Neutrophil (primary cell): ENCODE results near the gene ARIH1.
"Not testable (repeated sequence)": the region's sequence is repeated elsewhere in the genome, so short reads cannot be mapped to it uniquely, and the experiment has no call there.

Source experiments
- H3K27ac ChIP-seq: fragments of 200-600 bp; sonication (generic); 2 replicates; pipeline ENCODE4 v1.5.1; 2016; ENCODE audit warnings: mild to moderate bottlenecking, moderate library complexity
- H3K27me3 ChIP-seq: fragments of 200-600 bp; sonication (generic); 2 replicates; pipeline ENCODE4 v1.6.0; 2016; ENCODE audit warnings: mild to moderate bottlenecking
- H3K36me3 ChIP-seq: fragments of 200-600 bp; sonication (generic); 2 replicates; pipeline ENCODE4 v1.5.1; 2017
- H3K4me1 ChIP-seq, 2 experiments: fragments of 200-600 bp in 1 of 2; sonication (generic) in 1 of 2; 1 replicate in 1 of 2; 2 replicates in 1 of 2; pipeline versions ENCODE4 v1.5.1 to v1.6.1; 2013 to 2016; ENCODE audit warnings: low read depth in 1 of 2, low read length in 1 of 2, mild to moderate bottlenecking in 1 of 2, moderate library complexity in 1 of 2; ENCODE audit not compliant: control insufficient read depth in 1 of 2, insufficient read depth in 1 of 2
- H3K4me3 ChIP-seq, 2 experiments: fragments of 200-600 bp in 1 of 2; sonication (generic) in 1 of 2; 1 replicate in 1 of 2; 2 replicates in 1 of 2; pipeline ENCODE4 v1.5.1; 2013 to 2016; ENCODE audit warnings: low read depth in 1 of 2, low read length in 1 of 2, mild to moderate bottlenecking in 1 of 2, moderate library complexity in 1 of 2
- H3K9me3 ChIP-seq: fragments of 200-600 bp; sonication (generic); 2 replicates; pipeline ENCODE4 v1.5.1; 2016
- TF ChIP-seq, protein P1 (sequence below): fragments of 200-600 bp; sonication (generic); IDR thresholded peaks from 2 replicates; pipeline ENCODE4 v1.5.1; 2016; ENCODE audit warnings: antibody characterized with exemption

ARIH1 gene

DNA sequence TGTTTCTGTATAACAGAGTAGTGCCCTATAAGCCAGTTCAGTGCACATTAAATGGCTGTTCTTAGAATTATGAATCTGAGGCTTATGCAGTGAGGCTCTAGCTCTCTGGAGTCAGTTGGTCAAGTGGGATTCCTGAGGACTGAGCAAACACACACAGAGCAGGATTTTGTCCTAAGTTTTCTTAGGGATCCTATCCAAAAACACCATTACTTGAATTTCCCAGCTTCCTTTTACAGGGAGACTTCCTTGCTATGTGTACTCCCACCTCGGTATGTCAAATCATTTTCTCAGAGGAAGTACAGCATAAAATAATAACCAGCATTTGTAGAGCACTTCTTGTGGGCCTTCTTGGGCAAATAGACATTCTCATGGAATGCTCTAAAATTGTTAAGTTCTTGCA is 117.2 kb downstream of the ARIH1 start:
- Histone ChIP-seq H3K36me3 (no peaks in the 10 kb centered on the region), H3K27me3 (no peaks in the 10 kb centered on the region), H3K27ac (no peak overlapping the region), H3K4me1 (no peaks in the 10 kb centered on the region), H3K4me3 (no peak overlapping the region), H3K9me3 (no peaks in the 10 kb centered on the region)
- TF ChIP-seq, protein P1, sequence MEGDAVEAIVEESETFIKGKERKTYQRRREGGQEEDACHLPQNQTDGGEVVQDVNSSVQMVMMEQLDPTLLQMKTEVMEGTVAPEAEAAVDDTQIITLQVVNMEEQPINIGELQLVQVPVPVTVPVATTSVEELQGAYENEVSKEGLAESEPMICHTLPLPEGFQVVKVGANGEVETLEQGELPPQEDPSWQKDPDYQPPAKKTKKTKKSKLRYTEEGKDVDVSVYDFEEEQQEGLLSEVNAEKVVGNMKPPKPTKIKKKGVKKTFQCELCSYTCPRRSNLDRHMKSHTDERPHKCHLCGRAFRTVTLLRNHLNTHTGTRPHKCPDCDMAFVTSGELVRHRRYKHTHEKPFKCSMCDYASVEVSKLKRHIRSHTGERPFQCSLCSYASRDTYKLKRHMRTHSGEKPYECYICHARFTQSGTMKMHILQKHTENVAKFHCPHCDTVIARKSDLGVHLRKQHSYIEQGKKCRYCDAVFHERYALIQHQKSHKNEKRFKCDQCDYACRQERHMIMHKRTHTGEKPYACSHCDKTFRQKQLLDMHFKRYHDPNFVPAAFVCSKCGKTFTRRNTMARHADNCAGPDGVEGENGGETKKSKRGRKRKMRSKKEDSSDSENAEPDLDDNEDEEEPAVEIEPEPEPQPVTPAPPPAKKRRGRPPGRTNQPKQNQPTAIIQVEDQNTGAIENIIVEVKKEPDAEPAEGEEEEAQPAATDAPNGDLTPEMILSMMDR: no peak

- Histone ChIP-seq H3K4me1 (no peaks in the 10 kb centered on the region), H3K36me3 (no peaks in the 10 kb centered on the region), H3K27ac (no peak overlapping the region), H3K9me3 (no peaks in the 10 kb centered on the region), H3K27me3 (no peaks in the 10 kb centered on the region), H3K4me3 (no peak overlapping the region)
- TF ChIP-seq, protein P1: no peak
These were observed 118.0 kb downstream of the ARIH1 start for GRCh38 chr15:72592097-72592496.

DNA sequence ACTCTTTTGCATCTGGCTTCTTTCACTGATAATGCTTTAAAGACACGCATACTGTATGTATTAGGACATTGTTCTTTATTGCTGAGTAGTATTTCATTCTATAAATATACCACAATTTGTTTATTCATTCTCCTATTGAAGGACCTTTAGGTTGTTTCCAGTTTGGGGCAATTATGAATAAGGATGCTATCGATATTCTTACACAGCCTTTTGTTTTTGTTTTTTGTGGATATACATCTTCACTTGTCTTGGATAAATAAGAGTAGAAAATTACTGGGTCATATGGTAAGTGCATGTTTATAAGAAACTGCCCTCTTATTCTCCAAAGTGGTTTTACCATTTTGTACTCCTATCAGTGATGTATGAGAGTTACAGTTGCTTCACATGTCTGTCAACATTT is 118.5 kb downstream of the ARIH1 start:
- no peak overlapping the region for H3K4me3 ChIP-seq

DNA sequence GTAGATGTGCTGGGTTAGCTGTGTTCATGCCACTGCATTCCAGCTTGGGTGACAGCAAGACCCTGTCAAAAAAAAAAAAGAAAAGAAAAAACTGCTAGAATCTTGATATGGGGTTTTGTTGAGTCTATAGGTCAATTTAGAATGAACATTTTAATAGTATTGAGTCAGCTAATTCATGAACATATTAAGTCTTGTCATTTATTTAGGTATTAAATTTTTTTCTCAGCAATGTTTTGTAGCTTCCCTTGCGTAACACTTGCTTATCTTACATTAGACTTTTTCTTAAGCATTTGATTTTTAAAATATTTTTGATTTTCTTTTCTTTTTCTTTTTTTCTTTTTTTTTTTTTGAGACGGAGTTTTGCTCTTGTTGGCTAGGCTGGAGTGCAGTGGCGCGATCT is 119.7 kb downstream of the ARIH1 start:
- no peaks in the 10 kb centered on the region for H3K9me3 ChIP-seq
- H3K36me3 ChIP-seq: no peaks in the 10 kb centered on the region
- no peak overlapping the region for H3K4me3 ChIP-seq
- H3K27me3 ChIP-seq: no peaks in the 10 kb centered on the region
- H3K27ac ChIP-seq: no peak overlapping the region
- no peaks in the 10 kb centered on the region for H3K4me1 ChIP-seq
- TF ChIP-seq, protein P1: no peak

More for the DNA sequence above, 118.5 kb downstream of the ARIH1 start:
- Histone ChIP-seq H3K4me1 (no peaks in the 10 kb centered on the region), H3K9me3 (no peaks in the 10 kb centered on the region), H3K27me3 (no peaks in the 10 kb centered on the region), H3K36me3 (no peaks in the 10 kb centered on the region), H3K27ac (no peak overlapping the region)
- TF ChIP-seq, protein P1: no peak

GRCh38 chr15:72599855-72600464 is 125.8 kb downstream of the ARIH1 start:
- TF ChIP-seq, protein P1: no peak

GRCh38 chr15:72604794-72605193 is 130.7 kb downstream of the ARIH1 start:
- H3K27ac ChIP-seq: no peak overlapping the region
- H3K27me3 ChIP-seq: no peaks in the 10 kb centered on the region
- TF ChIP-seq, protein P1: no peak
- no peaks in the 10 kb centered on the region for H3K4me1 ChIP-seq
- H3K36me3 ChIP-seq: no peaks in the 10 kb centered on the region
- H3K4me3 ChIP-seq: no peak overlapping the region
- H3K9me3 ChIP-seq: no peaks in the 10 kb centered on the region

More at GRCh38 chr15:72599855-72600464, 125.8 kb downstream of the ARIH1 start:
- Histone ChIP-seq H3K9me3 (no peaks in the 10 kb centered on the region), H3K36me3 (no peaks in the 10 kb centered on the region), H3K4me1 (no peaks in the 10 kb centered on the region), H3K27ac (no peak overlapping the region), H3K4me3 (no peak overlapping the region), H3K27me3 (no peaks in the 10 kb centered on the region)

GRCh38 chr15:72608084-72608483 is 134.0 kb downstream of the ARIH1 start:
- H3K4me1 ChIP-seq, H3K27ac ChIP-seq, H3K4me3 ChIP-seq, H3K27me3 ChIP-seq, H3K36me3 ChIP-seq, H3K9me3 ChIP-seq: not testable (repeated sequence)
